HepG2 (cell line): ENCODE measurements around the gene TPPP3. TPM values are rescaled to one million over a fixed set of nuclear protein-coding genes. Genes with fewer than 3 reads are reported as not detected.
A peak's percentile ranks its signal among the peaks of the same experiment; 100 is the strongest.

ENCODE experiments used
- FIP1L1 ChIP-seq: fragments of 200-400 bp; formaldehyde crosslinking; IDR thresholded peaks from 2 replicates; pipeline ENCODE4 v1.6.1; 2018; ENCODE audit warnings: low read depth, mild to moderate bottlenecking, low read length, moderate library complexity, borderline replicate concordance; ENCODE audit not compliant: insufficient read depth
- HBP1 ChIP-seq: IDR thresholded peaks from 2 replicates; pipeline ENCODE4 v1.6.1; 2016; ENCODE audit warnings: low read depth, control low read depth
- HOXA3 ChIP-seq: sonication (generic); formaldehyde crosslinking; IDR thresholded peaks from 2 replicates; pipeline ENCODE4 v1.5.0; 2020; ENCODE audit warnings: missing genetic modification reagents
- KDM4B ChIP-seq: sonication (generic); formaldehyde crosslinking; IDR thresholded peaks from 2 replicates; pipeline ENCODE4 v1.4.0; 2020; ENCODE audit warnings: missing genetic modification reagents
- MEIS1 ChIP-seq: sonication (generic); formaldehyde crosslinking; IDR thresholded peaks from 2 replicates; pipeline ENCODE4 v1.9.0; 2021; ENCODE audit warnings: mild to moderate bottlenecking, missing genetic modification reagents, moderate library complexity, borderline replicate concordance
- ZBTB26 ChIP-seq: IDR thresholded peaks from 2 replicates; pipeline ENCODE4 v1.6.1; 2016; ENCODE audit warnings: missing compliant biosample characterization, missing genetic modification reagents, borderline replicate concordance
- ZNF224 ChIP-seq: sonication (generic); formaldehyde crosslinking; IDR thresholded peaks from 2 replicates; pipeline ENCODE4 v1.5.0; 2020; ENCODE audit warnings: mild to moderate bottlenecking, missing genetic modification reagents
- ZNF264 ChIP-seq: sonication (generic); formaldehyde crosslinking; IDR thresholded peaks from 2 replicates; pipeline ENCODE4 v1.4.0; 2020; ENCODE audit warnings: missing genetic modification reagents
- ZNF280D ChIP-seq: sonication (generic); formaldehyde crosslinking; IDR thresholded peaks from 2 replicates; pipeline ENCODE4 v1.5.1; 2020; ENCODE audit warnings: mild to moderate bottlenecking, missing genetic modification reagents
- ZNF33B ChIP-seq: sonication (generic); formaldehyde crosslinking; IDR thresholded peaks from 2 replicates; pipeline ENCODE4 v1.5.1; 2020; ENCODE audit warnings: mild to moderate bottlenecking, missing genetic modification reagents
- ZNF430 ChIP-seq: sonication (generic); formaldehyde crosslinking; IDR thresholded peaks from 2 replicates; pipeline ENCODE4 v1.9.0; 2021; ENCODE audit warnings: mild to moderate bottlenecking, missing genetic modification reagents
- ZNF761 ChIP-seq: sonication (generic); formaldehyde crosslinking; conservative IDR thresholded peaks from 2 replicates; pipeline ENCODE4 v1.4.0; 2020; ENCODE audit warnings: mild to moderate bottlenecking, missing genetic modification reagents
- polyA plus RNA-seq, 8 experiments: library from polyadenylated mRNA; depleted of rRNA in 3 of 8; stranded (reverse) in 7 of 8; unstranded in 1 of 8; fragments of >200 nt; fragmentation: Illumina TruSeq in 4 of 8; extraction: Trizol in 4 of 8; gene quantifications; 2 replicates each; pipeline versions ENCODE4 v1.2.1 to v1.2.3, GENCODE V29; 2011 to 2016; ENCODE audit warnings: low read depth in 4 of 8, missing spikeins in 1 of 8, mixed read lengths in 1 of 8; ENCODE audit not compliant: insufficient read depth in 1 of 8
- total RNA-seq, 5 experiments: library from RNA; depleted of rRNA; stranded (reverse); fragments of >200 nt; fragmentation: Illumina TruSeq; extraction: Trizol; gene quantifications; 2 replicates each; pipeline ENCODE4 v1.2.3, GENCODE V29; 2016; ENCODE audit warnings: low read depth in 1 of 5
- TF ChIP-seq, protein P1 (sequence below): sonication (generic); formaldehyde crosslinking; IDR thresholded peaks from 2 replicates; pipeline ENCODE4 v1.5.1; 2020; ENCODE audit warnings: missing genetic modification reagents, mild to moderate bottlenecking, borderline replicate concordance

Gene TPPP3
- total and polyA plus RNA-seq, 2 of the 13 experiments (the other 11 are each of a cell fraction or from before 2014, with no cell fraction given) = 0.16 to 0.44 TPM

DNA sequence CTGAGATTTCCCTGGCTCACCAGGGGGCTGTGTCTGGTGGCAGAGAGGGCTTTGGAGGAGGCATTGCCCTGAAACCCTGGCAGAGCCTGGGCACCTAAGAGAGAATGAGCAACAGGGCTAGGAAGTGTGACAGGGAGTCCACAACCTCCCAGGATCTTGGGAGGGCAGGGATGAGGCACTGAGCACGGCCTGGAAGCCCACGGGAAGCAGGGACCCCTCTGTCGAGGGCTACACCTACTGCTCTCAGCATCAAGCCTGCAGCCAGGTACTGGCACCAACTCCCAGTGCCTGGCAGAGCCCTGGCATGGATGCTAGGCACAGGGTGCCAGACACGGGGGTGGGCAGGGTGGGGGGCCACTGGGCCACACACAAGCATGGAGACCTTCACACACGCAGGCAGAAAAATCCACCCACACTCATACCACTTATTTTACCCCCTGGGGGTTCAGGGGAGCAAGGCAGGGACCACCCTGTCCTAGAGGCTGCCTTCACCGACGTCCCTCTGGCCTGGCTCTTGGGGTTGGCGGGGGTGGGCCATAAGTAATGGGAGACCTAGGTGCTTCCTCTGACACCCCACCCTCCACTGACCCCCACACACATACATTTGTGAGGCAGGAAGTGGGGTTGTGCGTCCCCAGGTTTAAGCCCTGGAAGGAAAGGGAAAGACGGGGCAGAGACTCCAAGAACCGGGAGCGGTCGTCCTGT lies 36.7 kb upstream of the TPPP3 start (continued):
- no peak for TF ChIP-seq ZNF264 (CRISPR knock-in tag)
- 0 out of 2 replicates have a peak, but pooled peaks have one; percentile 4 for TF ChIP-seq HOXA3 (CRISPR knock-in tag)
- TF ChIP-seq FIP1L1 = no peak
- no peak for TF ChIP-seq ZNF33B
- TF ChIP-seq ZNF430 (CRISPR knock-in tag) = 0 out of 2 replicates have a peak, but pooled peaks have one; percentile 46
- 0 out of 2 replicates have a peak, but pooled peaks have one; percentile 1 for TF ChIP-seq ZBTB26 (CRISPR knock-in tag)
- 0 out of 2 replicates have a peak, but pooled peaks have one; percentile 31 for TF ChIP-seq ZNF224 (CRISPR knock-in tag)
- TF ChIP-seq, protein P1, sequence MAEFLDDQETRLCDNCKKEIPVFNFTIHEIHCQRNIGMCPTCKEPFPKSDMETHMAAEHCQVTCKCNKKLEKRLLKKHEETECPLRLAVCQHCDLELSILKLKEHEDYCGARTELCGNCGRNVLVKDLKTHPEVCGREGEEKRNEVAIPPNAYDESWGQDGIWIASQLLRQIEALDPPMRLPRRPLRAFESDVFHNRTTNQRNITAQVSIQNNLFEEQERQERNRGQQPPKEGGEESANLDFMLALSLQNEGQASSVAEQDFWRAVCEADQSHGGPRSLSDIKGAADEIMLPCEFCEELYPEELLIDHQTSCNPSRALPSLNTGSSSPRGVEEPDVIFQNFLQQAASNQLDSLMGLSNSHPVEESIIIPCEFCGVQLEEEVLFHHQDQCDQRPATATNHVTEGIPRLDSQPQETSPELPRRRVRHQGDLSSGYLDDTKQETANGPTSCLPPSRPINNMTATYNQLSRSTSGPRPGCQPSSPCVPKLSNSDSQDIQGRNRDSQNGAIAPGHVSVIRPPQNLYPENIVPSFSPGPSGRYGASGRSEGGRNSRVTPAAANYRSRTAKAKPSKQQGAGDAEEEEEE = 0 out of 2 replicates have a peak, but pooled peaks have one; percentile 43
- TF ChIP-seq ZNF761 (CRISPR knock-in tag) = peak; percentile 62
- peak; percentile 17; the same call in 1 of the 2 replicates for TF ChIP-seq KDM4B
- 0 out of 2 replicates have a peak, but pooled peaks have one; percentile 18 for TF ChIP-seq MEIS1 (CRISPR knock-in tag)
- TF ChIP-seq ZNF280D (CRISPR knock-in tag) = peak; percentile 4; the same call in 1 of the 2 replicates
- TF ChIP-seq HBP1 = 0 out of 2 replicates have a peak, but pooled peaks have one; percentile 4
